SK-N-MC (cell line): ENCODE data around the gene AP2B1.

Source experiments
- DNase-seq: peaks from one replicate; pipeline ENCODE4 v3.0.0-alpha.2; 2011; ENCODE audit warnings: low read depth, low spot score
- H3K27ac ChIP-seq: fragments of 200-600 bp; sonication (generic); 2 replicates; pipeline ENCODE4 v1.5.1; 2016; ENCODE audit warnings: mixed run types
- H3K36me3 ChIP-seq: fragments of 200-600 bp; sonication (generic); 2 replicates; pipeline ENCODE4 v1.6.1; 2017; ENCODE audit warnings: antibody characterized with exemption, low read length, mixed read lengths; ENCODE audit not compliant: insufficient read depth
- H3K4me3 ChIP-seq: fragments of 200-600 bp; sonication (generic); 2 replicates; pipeline ENCODE4 v1.5.1; 2016
- H3K9ac ChIP-seq: fragments of 200-600 bp; sonication (generic); 2 replicates; pipeline ENCODE4 v1.8.0; 2017; ENCODE audit warnings: mixed run types, mixed read lengths; ENCODE audit not compliant: insufficient read length
- H3K9me3 ChIP-seq: fragments of 200-600 bp; sonication (generic); 2 replicates; pipeline ENCODE4 v1.6.1; 2017; ENCODE audit warnings: low read depth, mild to moderate bottlenecking, antibody characterized with exemption, low read length, moderate library complexity, mixed read lengths
- EZH2 ChIP-seq: fragments of 200-600 bp; sonication (generic); IDR thresholded peaks from one replicate; pipeline ENCODE4 v1.6.1; 2017; ENCODE audit warnings: antibody characterized with exemption
- FOXP2 ChIP-seq: optimal IDR thresholded peaks from 2 replicates; pipeline ENCODE3; 2011; ENCODE audit warnings: mild to moderate bottlenecking, moderate library complexity; ENCODE audit not compliant: insufficient read depth; ENCODE audit errors: extremely low read length, control extremely low read depth
- POLR2AphosphoS5 ChIP-seq: IDR thresholded peaks from 2 replicates; pipeline ENCODE4 v1.6.1; 2012; ENCODE audit warnings: mild to moderate bottlenecking, low read depth, low read length, borderline replicate concordance

The AP2B1 gene

GRCh38 chr17:35729405-35729833 is 142.3 kb downstream of the AP2B1 start:
- TF ChIP-seq EZH2 (no peak), FOXP2 (no peak), POLR2AphosphoS5 (no peak)
- Histone ChIP-seq H3K9me3 (no peaks in the 10 kb centered on the region), H3K36me3 (peaks cover 9% of the 10 kb centered on the region), H3K4me3 (no peak overlapping the region), H3K27ac (no peak overlapping the region), H3K9ac (no peak overlapping the region)
- no peak for DNase-seq

DNA sequence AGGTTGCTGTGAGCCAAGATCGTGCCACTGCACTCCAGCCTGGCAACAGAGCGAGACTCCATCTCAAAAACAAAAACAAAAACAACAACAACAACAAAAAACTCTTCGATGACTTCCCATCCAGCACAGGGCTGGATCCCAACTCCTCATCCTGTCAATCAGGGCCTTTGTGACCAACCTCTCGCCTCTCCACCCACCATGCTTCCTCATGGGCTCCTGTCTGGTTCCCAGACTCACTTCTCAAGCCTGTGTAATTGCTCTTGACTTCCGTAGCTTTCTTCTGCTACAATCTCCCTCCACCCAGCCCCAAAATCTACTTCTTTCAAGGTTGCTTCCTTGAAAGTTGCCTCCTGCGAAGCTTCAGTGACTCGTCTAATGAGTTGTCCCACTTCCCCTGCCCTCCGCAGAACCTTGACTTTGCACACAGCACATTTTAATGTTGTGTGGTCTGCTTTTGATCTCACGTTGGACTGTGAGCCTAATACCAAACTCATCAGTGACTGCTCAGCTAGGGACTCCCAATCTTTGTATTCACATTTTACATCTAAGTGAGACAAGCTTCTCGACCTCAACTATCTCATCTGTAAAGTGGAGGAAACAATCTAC is 143.4 kb downstream of the AP2B1 start:
- H3K9me3 ChIP-seq, result no peaks in the 10 kb centered on the region
- no peak overlapping the region for H3K9ac ChIP-seq
- no peaks in the 10 kb centered on the region; the same call in 1 of the 2 replicates for H3K36me3 ChIP-seq
- H3K4me3 ChIP-seq, result no peak overlapping the region
- no peak overlapping the region for H3K27ac ChIP-seq
- TF ChIP-seq FOXP2 (no peak), POLR2AphosphoS5 (no peak), EZH2 (no peak)
- DNase-seq, result no peak

DNA sequence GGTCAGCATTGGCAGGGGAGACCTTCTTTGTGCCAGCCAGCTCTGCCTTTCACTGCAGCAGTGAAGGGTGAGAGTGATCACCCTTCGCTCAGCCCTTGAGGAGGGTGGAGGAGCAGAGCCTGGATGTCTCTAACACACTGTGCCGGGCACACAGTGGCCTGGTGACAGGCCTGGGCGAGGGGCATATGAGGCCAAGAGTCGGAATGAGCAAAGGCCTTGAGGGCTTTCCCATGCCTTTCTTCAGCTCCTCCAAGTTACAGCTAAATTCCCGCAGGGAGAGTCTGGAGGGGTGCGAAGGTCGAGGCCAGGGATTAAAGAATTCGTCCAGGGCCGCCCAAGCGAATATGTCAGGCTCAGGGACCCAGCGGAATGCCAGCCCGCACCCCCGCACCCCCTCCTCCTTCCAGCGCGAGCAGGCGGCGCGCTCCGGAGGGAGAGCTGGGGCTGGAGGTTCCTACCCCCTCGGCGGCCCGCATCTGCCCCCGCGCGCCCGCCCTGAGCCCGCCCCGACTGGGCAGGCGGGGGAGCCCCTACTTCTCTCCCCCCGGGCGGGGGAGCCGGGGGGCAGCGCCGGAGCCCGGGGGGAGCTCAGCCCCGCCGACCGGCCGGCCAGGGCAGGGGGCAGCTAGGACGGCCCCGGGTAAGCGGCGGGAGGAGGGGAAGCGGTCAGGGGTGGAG is 144.3 kb downstream of the AP2B1 start, which contains the start of gene RASL10B:
Gene RASL10B (plus strand): TSS at position 401 of the 678 bp plus-strand sequence. CDS start 3,546 bp downstream, outside the sequence.
- DNase-seq, result no peak
- TF ChIP-seq EZH2, result no peak
- no peak for TF ChIP-seq FOXP2
- 0 out of 2 replicates have a peak, but pooled peaks have one; percentile 36 for TF ChIP-seq POLR2AphosphoS5
- no peak within 1 kb of the TSS for H3K9ac ChIP-seq
- H3K36me3 ChIP-seq, result no peaks in the 10 kb centered on the region
- no peaks in the 10 kb centered on the region for H3K9me3 ChIP-seq
- no peak within 1 kb of the TSS for H3K27ac ChIP-seq
- peak within 1 kb of the TSS; percentile 73 for H3K4me3 ChIP-seq

DNA sequence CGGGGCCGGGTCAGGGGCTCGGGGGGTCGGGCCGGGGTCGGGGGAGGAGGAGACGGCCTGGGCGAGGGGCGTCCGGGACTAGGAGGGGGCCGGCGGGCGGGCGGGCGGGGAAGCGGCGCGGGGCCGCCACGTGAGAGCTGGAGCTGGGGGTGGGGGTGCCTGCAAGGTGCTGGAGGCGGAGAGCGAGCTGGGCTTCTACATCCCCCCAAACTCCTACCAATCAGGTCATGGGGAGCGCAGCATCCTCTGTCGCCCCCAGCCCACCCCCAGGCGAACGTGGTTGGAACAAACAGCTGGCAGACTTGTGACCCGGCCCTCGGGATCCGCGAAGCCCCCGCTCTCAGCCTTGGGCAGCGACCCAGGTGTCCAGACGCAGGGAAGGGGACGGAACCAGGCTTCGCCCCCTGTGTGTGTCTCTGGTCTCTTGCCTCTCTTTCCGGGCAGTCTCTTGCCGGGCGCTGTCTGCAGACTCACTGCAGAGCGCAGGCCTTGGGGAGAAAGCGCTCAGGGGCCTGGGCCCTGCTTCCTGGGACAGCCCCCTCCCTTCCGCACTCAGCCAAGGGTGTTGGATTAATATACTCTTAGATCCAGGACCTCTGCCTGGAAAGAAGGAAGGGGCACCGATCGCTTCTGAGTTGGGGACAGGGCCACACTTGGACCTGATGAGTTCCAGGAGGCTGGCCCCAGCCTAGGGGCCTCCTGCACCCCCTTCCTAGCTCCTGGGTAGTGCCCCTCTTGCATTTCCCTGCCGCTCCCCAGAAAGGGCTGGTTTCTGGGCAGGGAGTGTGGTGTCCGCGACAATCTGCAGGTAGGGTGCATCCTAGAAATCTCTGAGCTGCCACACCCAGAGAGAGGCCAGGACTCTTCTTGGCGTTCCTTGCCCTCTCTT is 145.0 kb downstream of the AP2B1 start:
- H3K9me3 ChIP-seq, result no peaks in the 10 kb centered on the region
- TF ChIP-seq FOXP2 (no peak), POLR2AphosphoS5 (no peak), EZH2 (no peak)
- peak overlapping the region; percentile 73 for H3K4me3 ChIP-seq
- H3K9ac ChIP-seq, result no peak overlapping the region
- H3K36me3 ChIP-seq, result no peaks in the 10 kb centered on the region
- no peak for DNase-seq
- H3K27ac ChIP-seq, result no peak overlapping the region

- Histone ChIP-seq H3K9ac (no peak overlapping the region), H3K4me3 (no peak overlapping the region), H3K36me3 (no peaks in the 10 kb centered on the region), H3K9me3 (no peaks in the 10 kb centered on the region), H3K27ac (no peak overlapping the region)
- TF ChIP-seq EZH2, result no peak
- TF ChIP-seq POLR2AphosphoS5, result no peak
- no peak for TF ChIP-seq FOXP2
- no peak for DNase-seq
These were observed 145.6 kb downstream of the AP2B1 start for GRCh38 chr17:35732806-35733136.

DNA sequence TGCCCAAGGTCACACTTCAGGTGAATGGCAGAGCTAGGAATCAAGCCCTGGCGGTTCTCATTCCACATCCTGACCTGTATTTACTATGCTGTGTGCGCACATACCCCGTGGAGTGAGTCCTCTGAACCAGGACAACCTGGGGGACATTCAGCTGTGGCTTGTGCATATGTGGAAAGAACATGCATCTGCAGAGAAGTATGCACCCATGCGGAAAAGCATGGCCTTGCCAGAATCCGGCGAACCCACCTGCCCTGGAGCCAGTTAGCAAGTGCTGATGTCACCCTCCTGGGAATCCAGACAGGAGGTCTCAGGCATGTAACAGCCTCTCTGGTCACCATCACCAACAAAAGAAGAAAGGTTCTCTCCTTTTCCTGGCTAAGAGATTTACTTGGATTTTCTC is 146.2 kb downstream of the AP2B1 start:
- no peak overlapping the region for H3K27ac ChIP-seq
- H3K9me3 ChIP-seq, result no peaks in the 10 kb centered on the region
- no peak for TF ChIP-seq EZH2
- no peak for TF ChIP-seq POLR2AphosphoS5
- no peak for TF ChIP-seq FOXP2
- H3K36me3 ChIP-seq, result no peaks in the 10 kb centered on the region
- no peak overlapping the region for H3K4me3 ChIP-seq
- no peak overlapping the region for H3K9ac ChIP-seq
- no peak for DNase-seq

DNA sequence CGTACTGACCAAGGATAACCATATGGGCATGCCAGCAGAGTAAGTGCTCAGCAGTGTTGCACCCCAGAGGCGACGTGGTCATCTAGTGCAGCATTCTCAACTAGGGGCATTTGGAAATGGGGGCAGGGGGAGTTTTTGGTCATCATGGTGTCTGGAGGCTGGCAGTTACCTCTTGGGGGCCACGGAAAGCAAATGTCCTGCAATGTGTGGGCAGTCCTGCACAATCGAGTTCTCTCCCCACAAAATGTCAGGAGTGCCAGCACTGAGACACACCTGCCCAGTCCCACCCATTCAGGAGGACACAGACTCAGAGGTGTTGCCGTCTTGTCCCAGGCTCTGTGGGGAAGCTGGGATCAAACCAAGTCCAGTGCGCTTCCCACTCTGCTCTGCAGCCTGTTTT is 147.3 kb downstream of the AP2B1 start:
- TF ChIP-seq EZH2 (no peak), POLR2AphosphoS5 (no peak)

DNA sequence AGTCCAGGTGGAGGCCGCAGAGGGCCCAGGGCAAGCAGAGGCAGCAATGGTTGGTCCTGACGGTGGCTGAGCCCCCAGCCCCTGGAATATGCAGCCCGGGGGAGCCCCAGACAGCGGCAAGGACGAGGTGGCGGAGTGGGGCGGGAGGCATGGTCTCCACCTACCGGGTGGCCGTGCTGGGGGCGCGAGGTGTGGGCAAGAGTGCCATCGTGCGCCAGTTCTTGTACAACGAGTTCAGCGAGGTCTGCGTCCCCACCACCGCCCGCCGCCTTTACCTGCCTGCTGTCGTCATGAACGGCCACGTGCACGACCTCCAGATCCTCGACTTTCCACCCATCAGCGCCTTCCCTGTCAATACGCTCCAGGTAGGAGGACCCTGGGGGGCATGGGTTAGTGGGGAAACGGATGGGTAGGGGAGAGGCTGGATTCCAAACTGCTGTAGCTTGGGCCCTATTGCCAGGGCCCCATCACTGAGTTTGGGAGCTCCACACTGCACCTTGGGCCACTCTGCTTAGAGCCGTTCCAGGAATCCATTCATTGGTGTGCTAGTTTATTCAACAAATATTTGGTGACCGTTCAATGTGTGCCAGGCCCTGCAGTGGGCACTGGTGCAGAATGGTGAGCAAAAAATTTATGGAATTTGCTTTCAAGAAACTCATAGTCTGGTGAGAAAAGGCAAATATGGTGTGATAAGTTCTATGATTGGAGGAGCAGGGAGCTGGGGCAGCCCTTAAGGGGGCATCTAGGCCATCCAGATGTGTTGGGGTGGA is 148.1 kb downstream of the AP2B1 start:
- TF ChIP-seq FOXP2 (no peak), POLR2AphosphoS5 (no peak), EZH2 (no peak)
- Histone ChIP-seq H3K9ac (no peak overlapping the region), H3K36me3 (no peaks in the 10 kb centered on the region), H3K4me3 (no peak overlapping the region), H3K27ac (no peak overlapping the region), H3K9me3 (no peaks in the 10 kb centered on the region)
- no peak for DNase-seq

More for the DNA sequence above, 147.3 kb downstream of the AP2B1 start:
- no peak for DNase-seq
- Histone ChIP-seq H3K36me3 (no peaks in the 10 kb centered on the region), H3K4me3 (no peak overlapping the region), H3K9me3 (no peaks in the 10 kb centered on the region), H3K27ac (no peak overlapping the region), H3K9ac (no peak overlapping the region)

GRCh38 chr17:35736236-35736635 is 149.1 kb downstream of the AP2B1 start:
- H3K9me3 ChIP-seq, result no peaks in the 10 kb centered on the region
- no peak overlapping the region for H3K4me3 ChIP-seq
- TF ChIP-seq EZH2 (no peak), FOXP2 (no peak), POLR2AphosphoS5 (no peak)
- DNase-seq, result no peak
- H3K36me3 ChIP-seq, result no peaks in the 10 kb centered on the region
- H3K27ac ChIP-seq, result no peak overlapping the region
- no peak overlapping the region for H3K9ac ChIP-seq
